Choroid plexus epithelial cell (primary cell): ENCODE results near the gene ZNF616.

ENCODE experiments used
- DNase-seq: peaks from one replicate; pipeline ENCODE4 v3.0.0-alpha.2; 2010; ENCODE audit warnings: low read depth
- H3K4me3 ChIP-seq: 2 replicates; pipeline ENCODE4 v1.5.1; 2011; ENCODE audit warnings: low read depth, mild to moderate bottlenecking, control low read depth, low read length, moderate library complexity
- CTCF ChIP-seq: conservative IDR thresholded peaks from 2 replicates; pipeline ENCODE4 v1.5.1; 2011; ENCODE audit warnings: low read depth, mild to moderate bottlenecking, control low read depth, inconsistent platforms, low read length, moderate library complexity

Gene ZNF616

DNA sequence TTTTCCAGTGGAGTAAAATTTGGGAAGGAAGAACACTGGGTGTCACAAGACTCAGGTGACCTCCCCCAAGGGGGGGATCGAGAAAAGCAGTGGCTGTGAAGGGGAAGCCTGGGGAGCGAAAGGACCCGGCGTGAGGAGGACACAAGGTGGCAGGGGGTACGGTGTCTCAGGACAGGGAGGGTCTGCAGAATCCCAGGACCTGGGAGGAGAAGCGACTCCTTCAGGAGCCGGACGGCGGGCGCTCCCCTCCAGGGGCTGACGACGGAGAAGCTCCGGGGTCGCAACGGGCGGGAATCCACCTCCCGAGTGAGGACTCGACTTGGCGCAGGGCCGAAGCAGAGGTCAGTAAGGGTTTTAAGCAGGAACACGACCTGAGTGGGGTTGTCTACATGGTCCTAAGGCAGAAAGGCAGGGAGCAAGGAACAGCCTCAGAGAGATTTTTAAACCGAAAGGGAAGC lies 31.2 kb upstream of the ZNF616 start:
- no peak for TF ChIP-seq CTCF
- no peak for DNase-seq
- peak overlapping the region; percentile 86 for H3K4me3 ChIP-seq

GRCh38 chr19:52170304-52170703 lies 30.6 kb upstream of the ZNF616 start:
- no peak for TF ChIP-seq CTCF
- H3K4me3 ChIP-seq, result peak overlapping the region; percentile 86
- no peak for DNase-seq

GRCh38 chr19:52155596-52156359 lies 16.0 kb upstream of the ZNF616 start:
- no peak for TF ChIP-seq CTCF
- no peak for DNase-seq
- H3K4me3 ChIP-seq, result no peak overlapping the region

DNA sequence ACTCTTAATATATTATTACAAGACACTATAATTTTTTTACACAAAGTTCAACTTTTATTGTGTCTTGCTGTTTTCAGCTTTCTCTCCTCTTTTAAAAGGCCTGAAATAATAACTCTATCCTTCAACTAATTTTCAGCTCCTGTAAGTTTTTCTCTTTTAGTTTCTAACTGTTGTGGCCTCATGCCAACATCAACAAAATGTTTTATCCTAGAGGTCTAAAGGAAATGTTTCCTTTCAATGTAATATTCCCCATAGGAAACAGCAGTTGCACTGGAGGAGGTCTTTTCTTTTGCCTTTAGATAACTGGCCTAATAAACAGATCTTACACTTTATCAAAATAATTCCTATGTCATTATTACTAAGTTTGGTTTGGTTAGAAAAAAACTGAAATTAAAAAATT lies 8.5 kb upstream of the ZNF616 start:
- no peak overlapping the region for H3K4me3 ChIP-seq
- no peak for TF ChIP-seq CTCF
- DNase-seq, result no peak

GRCh38 chr19:52142001-52142595 lies 2.4 kb upstream of the ZNF616 start:
- TF ChIP-seq CTCF, result no peak
- no peak overlapping the region for H3K4me3 ChIP-seq
- no peak for DNase-seq

DNA sequence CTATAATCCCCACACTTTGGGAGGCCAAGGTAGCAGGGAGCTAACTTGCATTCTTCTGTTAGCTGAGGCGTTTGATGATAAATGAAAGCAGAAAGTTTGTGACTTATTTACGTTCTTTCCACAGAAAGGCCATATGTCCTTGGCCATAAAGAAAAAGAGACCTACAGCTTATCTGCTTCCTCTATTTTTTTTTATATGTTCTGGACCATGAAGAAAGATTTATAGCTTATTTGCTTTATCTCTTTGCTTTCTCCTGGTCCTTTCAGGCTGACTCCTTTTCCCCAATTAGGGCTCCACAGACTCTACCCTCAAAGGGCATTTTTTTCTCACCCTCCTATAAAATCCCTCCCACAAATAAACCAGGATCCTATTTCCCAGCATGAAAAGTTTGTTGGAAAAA lies 1.5 kb upstream of the ZNF616 start:
- H3K4me3 ChIP-seq, result no peak overlapping the region
- no peak for TF ChIP-seq CTCF
- DNase-seq, result no peak
